Progenitor cell of endocrine pancreas (in vitro differentiated cells): Measurements from ENCODE around the gene FHL1. TPM values are rescaled to one million over a fixed set of nuclear protein-coding genes. Genes with fewer than 3 reads are reported as not detected.

ENCODE experiments used
- DNase-seq: peaks from one replicate; pipeline ENCODE4 v3.0.0; 2021; ENCODE audit warnings: low spot score; ENCODE audit not compliant: unreplicated experiment
- H3K27ac Mint-ChIP-seq: 2 replicates; pipeline ENCODE4 v1.8.0; 2021; ENCODE audit warnings: mild to moderate bottlenecking, moderate library complexity, mixed read lengths
- H3K27me3 Mint-ChIP-seq: 2 replicates; pipeline ENCODE4 v1.8.0; 2021; ENCODE audit warnings: mixed read lengths
- H3K36me3 Mint-ChIP-seq: 2 replicates; pipeline ENCODE4 v1.8.0; 2022; ENCODE audit warnings: mixed read lengths; ENCODE audit not compliant: insufficient read depth
- H3K4me1 Mint-ChIP-seq: 2 replicates; pipeline ENCODE4 v1.8.0; 2021; ENCODE audit warnings: low read depth, mixed read lengths
- H3K4me3 Mint-ChIP-seq: 2 replicates; pipeline ENCODE4 v1.8.0; 2021; ENCODE audit warnings: low read depth, mild to moderate bottlenecking, moderate library complexity, mixed read lengths
- H3K9me3 Mint-ChIP-seq: 2 replicates; pipeline ENCODE4 v1.8.0; 2021; ENCODE audit warnings: low read depth, mixed read lengths
- CTCF ChIP-seq: fragments of 200-600 bp; sonication (generic); IDR thresholded peaks from one replicate; pipeline ENCODE4 v1.5.0; 2021; ENCODE audit warnings: antibody characterized with exemption, mild to moderate bottlenecking; ENCODE audit not compliant: unreplicated experiment
- total RNA-seq: library from RNA; stranded (reverse); gene quantifications from 2 replicates; pipeline ENCODE4 v1.2.1, GENCODE V29; 2021

Gene FHL1
- total RNA-seq, 1 donor from 2014 or later: 3.0 TPM

GRCh38 chrX:136221851-136222513, 74.6 kb downstream of the FHL1 start:
- no peak for DNase-seq
- Mint-ChIP-seq H3K36me3 (peaks cover 9% of the 10 kb centered on the region), H3K4me1 (no peaks in the 10 kb centered on the region), H3K27me3 (no peaks in the 10 kb centered on the region), H3K27ac (peak overlapping the region; percentile 74), H3K4me3 (no peak overlapping the region), H3K9me3 (peaks cover 8% of the 10 kb centered on the region)
- TF ChIP-seq CTCF: no peak

GRCh38 chrX:136227074-136227473, 79.7 kb downstream of the FHL1 start:
- no peak overlapping the region for H3K4me3 Mint-ChIP-seq
- H3K4me1 Mint-ChIP-seq: no peaks in the 10 kb centered on the region
- no peak overlapping the region for H3K27ac Mint-ChIP-seq
- peaks cover 2% of the 10 kb centered on the region for H3K36me3 Mint-ChIP-seq
- no peak for DNase-seq
- H3K9me3 Mint-ChIP-seq: peaks cover 12% of the 10 kb centered on the region
- H3K27me3 Mint-ChIP-seq: no peaks in the 10 kb centered on the region
- no peak for TF ChIP-seq CTCF

GRCh38 chrX:136227948-136228838, 80.9 kb downstream of the FHL1 start:
- no peak for TF ChIP-seq CTCF
- DNase-seq: no peak
- no peaks in the 10 kb centered on the region for H3K4me1 Mint-ChIP-seq
- H3K27me3 Mint-ChIP-seq: no peaks in the 10 kb centered on the region
- no peak overlapping the region for H3K27ac Mint-ChIP-seq
- H3K9me3 Mint-ChIP-seq: peaks cover 11% of the 10 kb centered on the region
- no peak overlapping the region for H3K4me3 Mint-ChIP-seq
- peaks cover 1% of the 10 kb centered on the region for H3K36me3 Mint-ChIP-seq

- peaks cover 8% of the 10 kb centered on the region for H3K9me3 Mint-ChIP-seq
These were observed 81.5 kb downstream of the FHL1 start for GRCh38 chrX:136228839-136229207.

More at GRCh38 chrX:136228839-136229207, 81.5 kb downstream of the FHL1 start:
- H3K4me1 Mint-ChIP-seq: no peaks in the 10 kb centered on the region
- H3K36me3 Mint-ChIP-seq: peaks cover 1% of the 10 kb centered on the region
- DNase-seq: no peak
- H3K4me3 Mint-ChIP-seq: no peak overlapping the region
- no peak overlapping the region for H3K27ac Mint-ChIP-seq
- no peak for TF ChIP-seq CTCF
- H3K27me3 Mint-ChIP-seq: no peaks in the 10 kb centered on the region
